Stimulated activated memory B cell treated with anti-CD40 and anti-IgM and Interleukin-4, amounts not matched to agents 10 μg/mL and 1 μg/mL and 100 μg/mL, for 72 hours (primary cell): ENCODE results near the gene TMEM109.

Experiments used
- ATAC-seq: fragments of 150-1000 bp; cut with Tn5 transposase; 2 replicates; pipeline ENCODE4 v1.10.0; 2021
- H3K27ac Mint-ChIP-seq: one replicate; pipeline ENCODE4 v1.8.0; 2022; ENCODE audit warnings: mild to moderate bottlenecking, mixed read lengths
- H3K27me3 Mint-ChIP-seq: one replicate; pipeline ENCODE4 v1.8.0; 2022; ENCODE audit warnings: mixed read lengths
- H3K36me3 Mint-ChIP-seq: one replicate; pipeline ENCODE4 v1.8.0; 2022; ENCODE audit warnings: mixed read lengths
- H3K4me1 Mint-ChIP-seq: one replicate; pipeline ENCODE4 v1.8.0; 2022; ENCODE audit warnings: mixed read lengths
- H3K4me3 Mint-ChIP-seq: one replicate; pipeline ENCODE4 v1.8.0; 2022; ENCODE audit warnings: mild to moderate bottlenecking, moderate library complexity, mixed read lengths
- H3K9me3 Mint-ChIP-seq: one replicate; pipeline ENCODE4 v1.8.0; 2022; ENCODE audit warnings: mixed read lengths

Gene TMEM109

GRCh38 chr11:60913793-60914632 is at the start of gene TMEM109:
TMEM109 (plus strand) TSS chr11:60914158; CDS start chr11:60919694, 5,536 bp downstream.
- H3K27ac Mint-ChIP-seq = peak within 1 kb of the TSS; percentile 95
- peaks cover 18% of the 10 kb centered on the region for H3K36me3 Mint-ChIP-seq
- no peaks in the 10 kb centered on the region for H3K27me3 Mint-ChIP-seq
- peaks cover 3% of the 10 kb centered on the region for H3K9me3 Mint-ChIP-seq
- H3K4me1 Mint-ChIP-seq = peaks cover 79% of the 10 kb centered on the region
- ATAC-seq = peak; percentile 71
- H3K4me3 Mint-ChIP-seq = peak within 1 kb of the TSS; percentile 94

DNA sequence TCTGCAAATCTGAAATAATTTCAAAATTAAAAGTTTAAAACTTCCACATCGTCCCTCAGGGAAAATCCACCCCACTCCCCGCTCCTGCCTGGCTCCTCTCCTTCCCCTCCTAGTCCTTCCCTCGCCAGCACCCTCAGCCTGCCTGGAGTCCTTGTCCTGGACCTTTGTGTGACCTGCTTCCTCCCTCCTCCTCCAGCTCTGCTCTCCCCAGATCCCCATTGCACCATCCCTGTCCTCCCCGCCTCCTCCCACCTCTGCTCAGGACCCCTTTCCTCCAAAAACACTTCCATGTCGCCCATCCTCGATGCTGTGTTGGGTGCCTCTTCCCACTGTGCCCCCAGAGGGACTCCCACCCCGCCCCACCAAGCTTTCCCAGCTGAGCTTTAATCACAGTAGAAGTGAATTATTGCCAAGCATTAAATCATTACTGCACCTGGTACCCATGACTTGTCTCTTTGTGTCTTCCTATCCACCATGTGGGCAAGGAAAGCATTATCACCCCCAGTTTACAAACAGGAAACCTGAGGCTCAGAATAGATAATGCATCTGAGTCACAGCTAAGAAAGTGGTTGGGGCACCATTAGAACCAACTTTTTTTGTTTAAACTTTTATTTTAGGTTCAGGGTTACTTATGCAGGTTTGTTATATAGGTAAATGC is 49.0 kb upstream of the TMEM109 start:
- Mint-ChIP-seq H3K27me3 (peaks cover 19% of the 10 kb centered on the region), H3K4me1 (no peaks in the 10 kb centered on the region), H3K27ac (no peak overlapping the region), H3K4me3 (no peak overlapping the region), H3K36me3 (no peaks in the 10 kb centered on the region), H3K9me3 (no peaks in the 10 kb centered on the region)
- ATAC-seq = no peak

DNA sequence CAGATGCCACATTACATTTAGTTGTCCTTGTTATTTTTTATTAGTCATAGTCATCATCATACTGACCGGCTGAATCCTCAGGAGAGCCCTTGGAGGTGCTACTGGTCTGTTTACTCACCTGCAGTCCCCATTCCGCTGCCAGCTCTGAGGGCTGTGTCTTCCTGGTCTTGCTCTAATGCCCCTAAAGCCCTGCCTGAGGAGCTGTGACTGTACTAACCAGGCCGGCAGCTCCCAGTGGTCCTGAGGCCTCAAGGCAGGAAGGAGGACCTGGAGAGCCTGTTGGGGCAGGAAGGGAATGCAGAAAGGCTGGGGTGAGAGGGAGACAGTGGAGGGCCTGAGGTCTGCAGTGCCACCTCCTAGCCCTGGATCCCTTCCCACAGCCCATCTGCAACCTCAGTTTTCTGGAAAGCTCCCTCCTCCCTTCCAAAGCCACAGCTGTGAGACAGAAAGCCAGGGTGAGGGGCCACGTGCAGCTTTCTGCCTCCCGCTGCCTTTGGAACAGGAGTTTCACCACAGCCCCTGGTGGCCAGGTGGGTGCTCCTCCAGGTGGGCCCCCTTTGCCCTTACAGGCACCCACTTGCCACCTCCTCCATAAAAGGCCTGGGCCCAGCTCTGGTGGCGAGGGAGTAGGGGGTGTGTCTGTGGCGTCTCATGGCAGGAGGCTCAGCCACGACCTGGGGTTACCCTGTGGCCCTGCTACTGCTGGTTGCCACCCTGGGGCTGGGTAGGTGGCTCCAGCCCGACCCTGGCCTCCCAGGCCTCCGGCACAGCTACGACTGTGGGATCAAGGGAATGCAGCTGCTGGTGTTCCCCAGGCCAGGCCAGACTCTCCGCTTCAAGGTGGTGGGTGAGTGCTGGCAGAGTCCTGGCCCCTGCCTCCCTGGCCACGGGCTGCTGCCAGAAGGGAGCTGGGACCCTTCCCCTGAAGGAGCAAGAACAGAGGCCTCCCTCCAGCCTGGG is 46.8 kb upstream of the TMEM109 start, which contains the start of gene ZP1:
Gene ZP1 (plus strand): TSS at position 632 of the 960 bp plus-strand sequence. CDS start 20 bp downstream, at position 652.
- ATAC-seq = peak; percentile 42
- Mint-ChIP-seq H3K9me3 (no peaks in the 10 kb centered on the region), H3K4me1 (no peaks in the 10 kb centered on the region), H3K36me3 (no peaks in the 10 kb centered on the region), H3K27ac (no peak within 1 kb of the TSS), H3K4me3 (no peak within 1 kb of the TSS), H3K27me3 (peaks cover 25% of the 10 kb centered on the region)

DNA sequence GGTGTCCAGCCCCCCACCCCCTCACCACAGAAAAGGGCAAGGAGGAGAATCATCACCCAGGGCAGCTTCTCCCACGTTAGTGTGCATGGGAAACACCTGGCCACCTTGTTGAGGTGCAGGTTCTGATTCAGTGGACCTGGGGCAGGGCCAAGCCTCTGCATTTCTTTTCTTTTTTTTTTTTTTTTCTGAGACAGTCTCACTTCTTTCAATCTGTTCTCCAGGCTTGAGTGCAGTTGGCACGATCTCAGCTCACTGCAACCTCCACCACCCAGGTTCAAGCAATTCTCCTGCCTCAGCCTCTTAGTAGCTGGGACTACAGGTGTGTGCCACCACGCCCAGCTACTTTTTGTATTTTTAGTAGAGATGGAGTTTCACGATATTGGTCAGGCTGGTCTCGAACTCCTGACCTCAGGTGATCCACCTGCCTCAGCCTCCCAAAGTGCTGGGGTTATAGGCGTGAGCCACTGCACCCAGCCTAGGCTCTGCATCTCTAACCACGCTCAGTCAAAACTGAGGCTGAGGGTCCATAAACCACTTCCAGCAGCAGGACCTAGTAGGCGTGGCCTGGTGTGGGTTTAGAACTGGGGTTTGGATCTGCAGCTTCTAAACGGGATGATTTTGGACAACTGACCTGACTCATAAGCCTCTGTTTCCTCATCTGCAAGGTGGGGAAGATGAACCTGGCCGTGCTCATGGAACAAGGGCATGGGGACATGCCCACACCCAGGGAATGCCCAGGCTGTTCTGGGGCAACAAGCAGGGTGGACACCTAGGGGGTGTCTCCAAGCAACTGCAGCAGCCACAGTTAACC is 45.9 kb upstream of the TMEM109 start:
- Mint-ChIP-seq H3K4me1 (no peaks in the 10 kb centered on the region), H3K4me3 (no peak overlapping the region), H3K36me3 (no peaks in the 10 kb centered on the region), H3K9me3 (no peaks in the 10 kb centered on the region), H3K27me3 (peaks cover 20% of the 10 kb centered on the region), H3K27ac (no peak overlapping the region)
- no peak for ATAC-seq

DNA sequence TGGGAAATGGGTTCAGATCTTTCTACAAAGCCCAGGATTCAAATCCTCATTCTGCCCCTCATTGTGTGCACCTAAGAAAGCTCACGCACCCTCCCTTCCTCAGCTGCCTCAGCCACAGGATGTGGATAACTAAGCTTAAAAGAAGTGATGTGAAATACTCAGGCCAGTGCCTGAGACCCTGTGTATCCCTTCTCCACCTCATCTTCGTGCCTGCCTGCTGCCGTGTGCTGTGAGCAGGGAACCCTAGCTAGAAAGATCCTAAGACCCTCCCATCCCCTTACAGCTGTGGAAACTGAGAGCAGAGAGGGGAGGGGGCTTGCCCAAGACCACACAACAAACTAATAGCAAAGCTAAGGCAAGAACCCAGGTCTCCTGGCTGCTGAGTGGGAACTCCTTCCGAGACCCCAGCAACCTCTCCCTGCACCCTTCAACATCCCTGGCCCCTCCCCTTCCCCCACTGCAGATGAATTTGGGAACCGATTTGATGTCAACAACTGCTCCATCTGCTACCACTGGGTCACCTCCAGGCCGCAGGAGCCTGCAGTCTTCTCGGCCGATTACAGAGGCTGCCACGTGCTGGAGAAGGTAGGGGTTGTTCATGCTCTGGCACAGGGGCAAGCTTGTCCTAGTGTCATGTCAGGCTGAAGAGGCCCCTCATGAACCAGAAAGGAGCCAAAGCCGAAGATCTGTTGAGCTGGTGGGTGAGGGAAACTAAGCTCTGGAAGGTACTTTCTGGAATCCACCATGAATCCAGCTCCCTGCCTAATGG is 45.1 kb upstream of the TMEM109 start:
- Mint-ChIP-seq H3K9me3 (no peaks in the 10 kb centered on the region), H3K27ac (no peak overlapping the region), H3K27me3 (peaks cover 20% of the 10 kb centered on the region), H3K4me3 (no peak overlapping the region), H3K36me3 (no peaks in the 10 kb centered on the region), H3K4me1 (no peaks in the 10 kb centered on the region)
- ATAC-seq = no peak

DNA sequence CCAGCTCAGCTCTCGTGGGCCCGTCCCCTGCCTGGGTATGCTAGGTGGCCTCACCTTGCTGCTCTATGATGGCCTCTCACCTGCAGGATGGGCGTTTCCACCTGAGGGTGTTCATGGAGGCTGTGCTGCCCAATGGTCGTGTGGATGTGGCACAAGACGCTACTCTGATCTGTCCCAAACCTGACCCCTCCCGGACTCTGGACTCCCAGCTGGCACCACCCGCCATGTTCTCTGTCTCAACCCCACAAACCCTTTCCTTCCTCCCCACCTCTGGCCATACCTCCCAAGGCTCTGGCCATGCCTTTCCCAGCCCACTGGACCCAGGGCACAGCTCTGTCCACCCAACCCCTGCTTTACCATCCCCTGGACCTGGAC is 44.5 kb upstream of the TMEM109 start:
- Mint-ChIP-seq H3K9me3 (no peaks in the 10 kb centered on the region), H3K36me3 (no peaks in the 10 kb centered on the region), H3K27ac (no peak overlapping the region), H3K4me1 (no peaks in the 10 kb centered on the region), H3K4me3 (no peak overlapping the region), H3K27me3 (peaks cover 20% of the 10 kb centered on the region)
- ATAC-seq = no peak

DNA sequence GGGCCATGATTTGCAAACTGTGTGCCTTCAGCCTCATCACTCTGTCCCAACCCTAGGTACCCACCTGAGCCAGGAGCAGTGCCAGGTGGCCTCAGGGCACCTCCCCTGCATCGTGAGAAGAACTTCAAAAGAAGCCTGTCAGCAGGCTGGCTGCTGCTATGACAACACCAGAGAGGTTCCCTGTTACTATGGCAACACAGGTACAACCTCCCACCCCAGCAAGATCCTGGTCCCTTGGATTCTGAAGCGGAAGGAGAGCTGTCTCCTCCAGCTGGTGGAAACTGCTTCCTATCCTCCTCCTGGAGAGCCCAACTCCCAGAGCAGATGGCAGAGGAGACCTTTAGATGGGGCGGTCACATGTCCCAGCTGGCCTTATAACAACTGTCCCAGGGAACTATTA is 43.7 kb upstream of the TMEM109 start:
- Mint-ChIP-seq H3K4me3 (no peak overlapping the region), H3K27ac (no peak overlapping the region), H3K9me3 (no peaks in the 10 kb centered on the region), H3K36me3 (no peaks in the 10 kb centered on the region), H3K27me3 (peaks cover 20% of the 10 kb centered on the region), H3K4me1 (no peaks in the 10 kb centered on the region)
- ATAC-seq = no peak

GRCh38 chr11:60870733-60871377 is 43.1 kb upstream of the TMEM109 start:
- no peaks in the 10 kb centered on the region for H3K9me3 Mint-ChIP-seq
- H3K4me3 Mint-ChIP-seq = no peak overlapping the region
- ATAC-seq = no peak
- no peaks in the 10 kb centered on the region for H3K36me3 Mint-ChIP-seq
- no peaks in the 10 kb centered on the region for H3K4me1 Mint-ChIP-seq
- H3K27me3 Mint-ChIP-seq = peaks cover 20% of the 10 kb centered on the region
- no peak overlapping the region for H3K27ac Mint-ChIP-seq

DNA sequence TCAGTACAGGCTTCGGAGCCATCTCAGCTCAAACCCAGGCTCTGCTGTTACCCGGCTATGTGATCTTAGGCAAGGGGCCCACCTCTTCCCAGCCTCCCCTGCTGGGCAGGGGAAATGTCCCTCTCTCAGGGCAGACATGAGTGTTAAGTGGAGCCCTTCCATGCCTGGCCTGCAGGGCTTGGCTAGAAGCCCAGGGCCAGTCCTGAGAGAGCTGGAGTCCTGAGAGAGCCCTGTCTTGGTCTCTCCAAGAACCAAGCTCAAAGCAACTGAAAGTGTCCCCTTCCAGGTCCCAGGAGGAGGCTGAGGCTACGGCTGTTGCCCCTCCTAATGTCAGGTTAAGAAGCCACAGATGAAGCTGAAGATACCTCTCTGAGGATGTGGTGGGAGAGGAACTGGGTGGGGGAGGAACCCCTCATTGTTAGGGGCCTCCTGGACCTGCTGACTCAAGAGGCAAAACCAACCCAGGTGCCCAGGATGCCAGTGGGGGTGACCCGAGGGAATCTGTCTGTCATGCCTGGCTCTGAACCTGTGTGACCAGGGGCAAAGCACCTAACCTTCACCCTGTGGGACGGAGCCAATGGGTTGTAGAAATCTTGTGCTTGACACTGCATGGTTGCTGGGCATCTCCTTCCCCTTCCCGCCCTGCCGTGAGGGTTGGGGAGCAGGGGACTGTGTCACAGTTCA is 42.4 kb upstream of the TMEM109 start:
- no peak overlapping the region for H3K27ac Mint-ChIP-seq
- ATAC-seq = no peak

DNA sequence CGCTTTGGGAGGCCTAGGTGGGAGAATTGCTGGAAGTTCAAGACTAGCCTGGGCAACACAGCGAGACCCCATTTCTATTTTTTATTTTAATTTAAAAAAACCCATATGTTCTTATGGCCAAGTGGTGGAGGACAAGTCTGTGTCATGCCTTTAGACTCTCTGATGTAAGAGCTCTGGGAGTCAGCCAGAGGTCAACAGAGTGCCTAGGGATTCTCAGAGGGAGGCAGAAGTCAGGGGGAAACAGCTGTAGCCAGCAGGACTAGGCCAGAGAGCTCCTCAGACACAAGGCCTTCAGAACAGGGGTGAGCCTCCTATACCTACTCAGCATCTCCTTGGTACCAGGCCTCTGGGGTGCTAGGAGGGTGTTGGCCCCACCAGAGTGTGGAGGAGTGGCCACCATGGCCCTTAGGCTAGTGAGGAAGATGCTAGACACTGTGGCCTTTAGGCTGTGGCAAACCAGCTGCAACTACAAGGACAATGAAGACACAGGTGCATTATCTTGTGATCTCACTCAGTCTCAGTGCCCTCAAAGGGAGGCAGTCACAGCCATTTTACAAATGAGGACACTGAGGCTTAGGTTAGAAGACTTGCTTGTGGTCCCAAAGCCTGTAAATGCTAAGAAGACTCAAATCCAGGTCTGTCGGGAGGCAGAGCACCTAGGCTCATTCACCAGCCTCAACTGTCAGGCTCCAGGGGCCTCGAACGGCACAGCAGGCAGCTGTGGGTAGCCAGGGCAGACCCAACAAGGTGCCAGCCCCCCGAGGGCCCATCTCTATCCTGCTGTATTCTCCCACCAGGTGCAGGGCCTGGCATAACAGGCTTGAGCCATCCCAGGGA is 41.6 kb upstream of the TMEM109 start:
- H3K27me3 Mint-ChIP-seq = peaks cover 20% of the 10 kb centered on the region
- H3K9me3 Mint-ChIP-seq = no peaks in the 10 kb centered on the region
- ATAC-seq = no peak
- peaks cover under 1% of the 10 kb centered on the region for H3K36me3 Mint-ChIP-seq
- no peaks in the 10 kb centered on the region for H3K4me1 Mint-ChIP-seq
- no peak overlapping the region for H3K27ac Mint-ChIP-seq
- H3K4me3 Mint-ChIP-seq = no peak overlapping the region

More for the DNA sequence above, 42.4 kb upstream of the TMEM109 start:
- H3K27me3 Mint-ChIP-seq = peaks cover 20% of the 10 kb centered on the region
- no peak overlapping the region for H3K4me3 Mint-ChIP-seq
- H3K4me1 Mint-ChIP-seq = no peaks in the 10 kb centered on the region
- no peaks in the 10 kb centered on the region for H3K36me3 Mint-ChIP-seq
- no peaks in the 10 kb centered on the region for H3K9me3 Mint-ChIP-seq

DNA sequence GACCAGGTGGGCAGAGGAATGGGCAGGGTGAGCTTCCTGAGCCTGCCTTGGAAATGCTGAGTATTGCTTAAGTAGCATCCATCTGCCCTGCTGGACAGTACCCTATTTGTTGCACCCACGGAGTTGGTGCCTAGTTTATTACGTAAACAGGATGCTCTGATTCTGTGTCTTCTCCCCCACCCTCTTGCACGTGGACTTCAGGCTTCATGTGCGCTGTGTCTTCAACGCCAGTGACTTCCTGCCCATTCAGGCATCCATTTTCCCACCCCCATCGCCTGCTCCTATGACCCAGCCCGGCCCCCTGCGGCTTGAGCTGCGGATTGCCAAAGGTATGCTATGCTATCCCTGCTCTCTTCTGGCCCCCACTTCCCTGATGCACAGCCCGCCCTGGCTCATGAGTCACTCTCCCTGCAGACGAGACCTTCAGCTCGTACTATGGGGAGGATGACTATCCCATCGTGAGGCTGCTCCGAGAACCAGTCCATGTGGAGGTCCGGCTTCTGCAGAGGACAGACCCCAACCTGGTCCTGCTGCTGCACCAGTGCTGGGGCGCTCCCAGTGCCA is 40.9 kb upstream of the TMEM109 start:
- Mint-ChIP-seq H3K4me3 (no peak overlapping the region), H3K36me3 (peaks cover 6% of the 10 kb centered on the region), H3K27me3 (peaks cover 20% of the 10 kb centered on the region), H3K27ac (no peak overlapping the region), H3K9me3 (no peaks in the 10 kb centered on the region), H3K4me1 (no peaks in the 10 kb centered on the region)
- ATAC-seq = no peak

DNA sequence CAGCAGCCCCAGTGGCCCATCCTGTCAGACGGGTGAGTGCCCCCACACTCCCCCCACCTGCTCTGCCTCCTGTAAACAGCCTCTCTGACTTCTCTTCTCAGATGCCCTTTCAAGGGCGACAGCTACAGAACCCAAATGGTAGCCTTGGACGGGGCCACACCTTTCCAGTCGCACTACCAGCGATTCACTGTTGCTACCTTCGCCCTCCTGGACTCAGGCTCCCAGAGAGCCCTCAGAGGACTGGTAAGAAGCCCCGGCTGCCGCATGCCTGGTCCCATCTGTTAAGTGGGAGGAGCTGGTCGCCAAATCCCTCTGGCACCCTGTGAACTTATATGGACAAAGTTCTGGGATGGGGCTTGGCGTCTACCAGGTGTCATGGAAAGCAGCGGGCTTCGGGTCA is 40.4 kb upstream of the TMEM109 start:
- no peak overlapping the region for H3K4me3 Mint-ChIP-seq
- peaks cover 18% of the 10 kb centered on the region for H3K27me3 Mint-ChIP-seq
- H3K36me3 Mint-ChIP-seq = peaks cover 6% of the 10 kb centered on the region
- ATAC-seq = no peak
- no peaks in the 10 kb centered on the region for H3K4me1 Mint-ChIP-seq
- no peak overlapping the region for H3K27ac Mint-ChIP-seq
- no peaks in the 10 kb centered on the region for H3K9me3 Mint-ChIP-seq
